Lung (tissue), 12 donors: ENCODE results near the gene FMN1. TPM values are rescaled to one million over a fixed set of nuclear protein-coding genes. Genes with fewer than 3 reads are reported as not detected.

Experiments
- ATAC-seq: fragments of 200-7000 bp; cut with Tn5 transposase; one replicate; pipeline ENCODE4 v1.9.1; 2020; ENCODE audit warnings: moderate number of reproducible peaks; ENCODE audit not compliant: insufficient read depth, low FRiP score
- DNase-seq, 3 donors: peaks; one replicate each; pipeline ENCODE4 v3.0.0-alpha.2; 2013 to 2017
- H3K27ac ChIP-seq, 2 donors: one replicate each; pipeline ENCODE4 v1.5.1; 2013; ENCODE audit warnings: mild to moderate bottlenecking in 2 of 2, moderate library complexity in 2 of 2, control low read depth in 1 of 2, inconsistent platforms in 1 of 2, low read depth in 1 of 2, low read length in 1 of 2
- H3K27me3 ChIP-seq, 3 donors: one replicate each; pipeline ENCODE4 v1.5.1; 2013; ENCODE audit warnings: low read length in 2 of 3; ENCODE audit not compliant: control insufficient read depth in 3 of 3, insufficient read depth in 3 of 3
- H3K36me3 ChIP-seq, 4 donors: one replicate each; pipeline ENCODE4 v1.5.1; 2013; ENCODE audit warnings: low read length in 4 of 4, mild to moderate bottlenecking in 1 of 4, moderate library complexity in 1 of 4; ENCODE audit not compliant: control insufficient read depth in 4 of 4, insufficient read depth in 4 of 4
- H3K4me1 ChIP-seq, 5 donors: one replicate each; pipeline ENCODE4 v1.5.1; 2013; ENCODE audit warnings: low read length in 5 of 5, mild to moderate bottlenecking in 2 of 5, moderate library complexity in 1 of 5; ENCODE audit not compliant: control insufficient read depth in 5 of 5, insufficient read depth in 5 of 5
- H3K4me3 ChIP-seq: one replicate; pipeline ENCODE4 v1.5.1; 2013; ENCODE audit warnings: mild to moderate bottlenecking, control low read depth, moderate library complexity
- H3K9ac ChIP-seq, 2 donors: one replicate each; pipeline ENCODE4 v1.5.1; 2013; ENCODE audit warnings: low read length in 2 of 2, control low read depth in 1 of 2; ENCODE audit not compliant: insufficient read depth in 1 of 2
- H3K9me3 ChIP-seq, 4 donors: one replicate each; pipeline ENCODE4 v1.5.1; 2013; ENCODE audit warnings: low read length in 3 of 4, mild to moderate bottlenecking in 1 of 4, moderate library complexity in 1 of 4; ENCODE audit not compliant: control insufficient read depth in 4 of 4, insufficient read depth in 3 of 4
- CTCF ChIP-seq: IDR thresholded peaks from 2 replicates; pipeline ENCODE4 v1.5.1; 2012; ENCODE audit warnings: mild to moderate bottlenecking; ENCODE audit errors: control extremely low read depth, extremely low read depth
- WGBS, 2 donors: extraction: QIAGEN DNeasy Blood & Tissue Kit; methylation state at CpG; one replicate each; pipeline ENCODE4 v1.1.7; 2013; 5-methylcytosine and 5-hydroxymethylcytosine counted together
- polyA plus RNA-seq, 2 donors: library from polyadenylated mRNA; stranded (reverse); fragments of 200-250 nt; gene quantifications; one replicate each; pipeline ENCODE4 v1.2.1, GENCODE V29; 2013
- total RNA-seq, 2 donors: library from RNA; depleted of rRNA in 1 of 2; stranded (reverse); fragments of >200 nt in 1 of 2; gene quantifications; one replicate each; pipeline ENCODE4 v1.2.1, GENCODE V29; 2014 to 2021
- donor health status: control.
- donor health status: control.
- donor health status: Bipolar disorder and iron deficiency.
- donor health status: healthy.
- donor health status: DM: yes; HTN: yes; CAD: no.

The FMN1 gene
- total and polyA plus RNA-seq, 4 donors: 4.6 to 45.2 (median 15.7) TPM

GRCh38 chr15:32757426-32757825 is 437.1 kb downstream of the FMN1 start:
- H3K9me3 ChIP-seq: no peaks in the 10 kb centered on the region
- no peaks in the 10 kb centered on the region for H3K4me1 ChIP-seq

GRCh38 chr15:32750979-32751378 is 443.5 kb downstream of the FMN1 start:
- Histone ChIP-seq H3K9me3 (no peaks in the 10 kb centered on the region), H3K27ac (no peak overlapping the region), H3K36me3 (no peaks in the 10 kb centered on the region), H3K4me1 (no peaks in the 10 kb centered on the region), H3K27me3 (no peaks in the 10 kb centered on the region), H3K9ac (no peak overlapping the region), H3K4me3 (no peak overlapping the region)
- DNase-seq: no peak
- TF ChIP-seq CTCF: no peak
- 58 to 78% methylated on average over 3 of the region's 3 CpGs for WGBS, 2 donors
- ATAC-seq: no peak

More at GRCh38 chr15:32757426-32757825, 437.1 kb downstream of the FMN1 start:
- Histone ChIP-seq H3K27ac (no peak overlapping the region), H3K27me3 (no peaks in the 10 kb centered on the region), H3K4me3 (no peak overlapping the region), H3K36me3 (no peaks in the 10 kb centered on the region), H3K9ac (no peak overlapping the region)
- 80 to 81% methylated on average over 2 of the region's 2 CpGs for WGBS, 2 donors
- TF ChIP-seq CTCF: no peak
- ATAC-seq: no peak
- DNase-seq: no peak

- no peaks in the 10 kb centered on the region for H3K36me3 ChIP-seq
- no peaks in the 10 kb centered on the region for H3K9me3 ChIP-seq
- H3K4me1 ChIP-seq: no peaks in the 10 kb centered on the region
- no peak for TF ChIP-seq CTCF
- no peak overlapping the region for H3K4me3 ChIP-seq
- no peak overlapping the region for H3K9ac ChIP-seq
- no peak for ATAC-seq
- DNase-seq: no peak
- WGBS, 2 donors: 89 to 94% methylated on average over 4 of the region's 4 CpGs
- no peak overlapping the region for H3K27ac ChIP-seq
- no peaks in the 10 kb centered on the region for H3K27me3 ChIP-seq
These were observed 446.6 kb downstream of the FMN1 start for GRCh38 chr15:32747921-32748342.
